Nephron progenitor cell (in vitro differentiated cells): ENCODE results near the gene DOCK6.

Experiments
- DNase-seq: peaks from one replicate; pipeline ENCODE4 v3.0.0; 2021
- H3K27ac Mint-ChIP-seq: 2 replicates; pipeline ENCODE4 v1.8.0; 2021; ENCODE audit warnings: mild to moderate bottlenecking, moderate library complexity, mixed read lengths
- H3K27me3 Mint-ChIP-seq: 2 replicates; pipeline ENCODE4 v1.8.0; 2021; ENCODE audit warnings: mild to moderate bottlenecking, low read depth, mixed read lengths; ENCODE audit not compliant: poor library complexity
- H3K36me3 Mint-ChIP-seq: 2 replicates; pipeline ENCODE4 v1.8.0; 2021; ENCODE audit warnings: low read depth, mixed read lengths
- H3K4me1 Mint-ChIP-seq: 2 replicates; pipeline ENCODE4 v1.8.0; 2021; ENCODE audit warnings: mixed read lengths
- H3K4me3 Mint-ChIP-seq: 2 replicates; pipeline ENCODE4 v1.8.0; 2021; ENCODE audit warnings: mild to moderate bottlenecking, moderate library complexity, mixed read lengths
- H3K9me3 Mint-ChIP-seq: 2 replicates; pipeline ENCODE4 v1.8.0; 2021; ENCODE audit warnings: mild to moderate bottlenecking, moderate library complexity, mixed read lengths
- TF ChIP-seq, protein P1 (sequence below): fragments of 200-600 bp; sonication (generic); IDR thresholded peaks from 2 replicates; pipeline ENCODE4 v1.5.0; 2021; ENCODE audit warnings: antibody characterized with exemption

Gene DOCK6

GRCh38 chr19:11200015-11200574 lies 62.2 kb downstream of the DOCK6 start:
- Mint-ChIP-seq H3K9me3 (no peaks in the 10 kb centered on the region), H3K4me1 (peaks cover 20% of the 10 kb centered on the region), H3K36me3 (no peaks in the 10 kb centered on the region), H3K27ac (no peak overlapping the region), H3K27me3 (peaks cover 11% of the 10 kb centered on the region), H3K4me3 (no peak overlapping the region)
- DNase-seq = no peak
- TF ChIP-seq, protein P1, sequence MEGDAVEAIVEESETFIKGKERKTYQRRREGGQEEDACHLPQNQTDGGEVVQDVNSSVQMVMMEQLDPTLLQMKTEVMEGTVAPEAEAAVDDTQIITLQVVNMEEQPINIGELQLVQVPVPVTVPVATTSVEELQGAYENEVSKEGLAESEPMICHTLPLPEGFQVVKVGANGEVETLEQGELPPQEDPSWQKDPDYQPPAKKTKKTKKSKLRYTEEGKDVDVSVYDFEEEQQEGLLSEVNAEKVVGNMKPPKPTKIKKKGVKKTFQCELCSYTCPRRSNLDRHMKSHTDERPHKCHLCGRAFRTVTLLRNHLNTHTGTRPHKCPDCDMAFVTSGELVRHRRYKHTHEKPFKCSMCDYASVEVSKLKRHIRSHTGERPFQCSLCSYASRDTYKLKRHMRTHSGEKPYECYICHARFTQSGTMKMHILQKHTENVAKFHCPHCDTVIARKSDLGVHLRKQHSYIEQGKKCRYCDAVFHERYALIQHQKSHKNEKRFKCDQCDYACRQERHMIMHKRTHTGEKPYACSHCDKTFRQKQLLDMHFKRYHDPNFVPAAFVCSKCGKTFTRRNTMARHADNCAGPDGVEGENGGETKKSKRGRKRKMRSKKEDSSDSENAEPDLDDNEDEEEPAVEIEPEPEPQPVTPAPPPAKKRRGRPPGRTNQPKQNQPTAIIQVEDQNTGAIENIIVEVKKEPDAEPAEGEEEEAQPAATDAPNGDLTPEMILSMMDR = no peak

GRCh38 chr19:11199517-11199916 lies 62.8 kb downstream of the DOCK6 start:
- no peak overlapping the region for H3K4me3 Mint-ChIP-seq
- H3K4me1 Mint-ChIP-seq = peaks cover 20% of the 10 kb centered on the region
- TF ChIP-seq, protein P1 = no peak
- no peak for DNase-seq
- peaks cover 11% of the 10 kb centered on the region for H3K27me3 Mint-ChIP-seq
- H3K9me3 Mint-ChIP-seq = no peaks in the 10 kb centered on the region
- no peak overlapping the region for H3K27ac Mint-ChIP-seq
- no peaks in the 10 kb centered on the region for H3K36me3 Mint-ChIP-seq

GRCh38 chr19:11198769-11199424 lies 63.4 kb downstream of the DOCK6 start:
- DNase-seq = no peak
- H3K27ac Mint-ChIP-seq = no peak overlapping the region
- peaks cover 11% of the 10 kb centered on the region for H3K27me3 Mint-ChIP-seq
- no peaks in the 10 kb centered on the region for H3K36me3 Mint-ChIP-seq
- TF ChIP-seq, protein P1 = no peak
- H3K9me3 Mint-ChIP-seq = no peaks in the 10 kb centered on the region
- peak overlapping the region; percentile 52 for H3K4me3 Mint-ChIP-seq
- peaks cover 20% of the 10 kb centered on the region for H3K4me1 Mint-ChIP-seq

DNA sequence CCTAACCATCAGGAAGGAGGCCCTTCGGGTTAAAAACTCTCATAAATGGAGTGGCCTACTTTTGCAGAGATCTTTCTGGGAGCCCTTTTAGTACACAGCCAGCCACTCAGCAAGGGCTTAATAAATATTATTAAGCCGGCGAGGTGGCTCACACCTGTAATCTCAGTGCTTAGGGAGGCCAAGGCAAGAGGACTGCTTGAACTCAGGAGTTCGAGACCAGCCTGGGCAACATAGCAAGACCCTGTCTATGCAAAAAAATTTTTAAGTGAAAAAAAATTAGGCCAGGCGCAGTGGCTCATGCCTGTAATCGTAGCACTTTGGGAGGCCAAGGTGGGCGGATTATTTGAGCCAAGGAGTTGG lies 64.2 kb downstream of the DOCK6 start:
- no peak for DNase-seq
- TF ChIP-seq, protein P1 = no peak
- Mint-ChIP-seq H3K27me3 (peaks cover 7% of the 10 kb centered on the region), H3K4me1 (peaks cover 14% of the 10 kb centered on the region), H3K4me3 (peak overlapping the region; percentile 80), H3K27ac (no peak overlapping the region), H3K9me3 (no peaks in the 10 kb centered on the region), H3K36me3 (no peaks in the 10 kb centered on the region)

DNA sequence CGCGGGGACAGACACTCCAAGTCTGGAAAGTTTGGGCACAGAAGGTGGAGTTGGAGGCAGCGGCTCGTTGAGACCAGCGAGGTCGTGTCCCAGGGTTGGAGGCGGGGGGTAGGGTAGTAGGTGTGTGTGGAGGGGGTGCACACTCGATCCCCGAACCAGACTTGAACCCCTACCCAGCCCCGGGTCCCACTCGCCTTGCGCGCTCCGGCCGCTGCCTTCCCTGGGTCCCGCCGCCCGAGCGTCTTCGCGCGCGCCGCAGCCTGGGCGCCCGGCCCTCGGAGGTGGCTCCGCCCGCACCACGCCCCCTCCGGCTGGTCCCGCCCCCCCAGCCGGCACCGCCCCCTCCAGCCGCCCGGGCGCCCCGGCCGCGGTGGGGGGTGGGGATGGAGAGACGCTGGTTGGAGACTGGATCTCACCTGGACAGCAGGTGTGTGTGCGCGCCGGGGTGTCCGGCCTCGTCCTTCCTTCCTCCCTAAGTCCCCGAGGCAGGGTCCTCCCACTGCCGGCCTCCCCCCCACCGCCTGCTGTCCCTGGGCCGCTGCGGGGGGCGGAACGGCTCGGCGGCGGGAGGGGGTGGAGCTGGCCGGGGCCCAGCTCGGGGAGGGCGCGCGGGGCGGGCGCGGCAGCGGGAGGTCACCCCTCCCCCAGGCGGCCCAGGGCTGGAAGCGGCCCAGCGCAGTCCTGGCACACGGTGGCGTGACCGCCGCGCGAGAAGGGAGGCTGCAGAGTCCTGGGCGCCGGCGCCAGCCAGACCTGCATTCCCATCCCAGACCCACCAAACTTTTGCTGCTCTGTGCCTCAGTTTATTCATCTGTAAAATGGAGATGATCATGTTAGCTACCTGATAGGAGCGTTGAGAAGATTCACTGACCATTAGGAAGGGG lies 64.8 kb downstream of the DOCK6 start, which contains the start of gene KANK2:
Gene KANK2 (minus strand): TSS at position 255 of the 884 bp plus-strand sequence. CDS start 3,034 bp downstream, outside the sequence.
- no peak within 1 kb of the TSS for H3K27ac Mint-ChIP-seq
- TF ChIP-seq, protein P1 = no peak

More for the DNA sequence above, 64.8 kb downstream of the DOCK6 start, which contains the start of gene KANK2:
- Mint-ChIP-seq H3K27me3 (peaks cover 7% of the 10 kb centered on the region), H3K36me3 (no peaks in the 10 kb centered on the region), H3K4me3 (peak within 1 kb of the TSS; percentile 90), H3K9me3 (no peaks in the 10 kb centered on the region), H3K4me1 (peaks cover 11% of the 10 kb centered on the region)
- peak; percentile 88 for DNase-seq
